GM12875 (cell line): ENCODE data around the gene ANKS1A.

Experiments used
- H3K4me3 ChIP-seq: one replicate; pipeline ENCODE4 v1.5.1; 2011; ENCODE audit warnings: low read depth, low read length, control low read depth
- TF ChIP-seq, protein P1 (sequence below): IDR thresholded peaks from 2 replicates; pipeline ENCODE4 v1.5.1; 2011; ENCODE audit warnings: low read depth, mild to moderate bottlenecking, control low read depth, inconsistent platforms, low read length, moderate library complexity, borderline replicate concordance; ENCODE audit not compliant: insufficient read depth

ANKS1A gene

GRCh38 chr6:35050757-35051330, 161.8 kb downstream of the ANKS1A start:
- TF ChIP-seq, protein P1, sequence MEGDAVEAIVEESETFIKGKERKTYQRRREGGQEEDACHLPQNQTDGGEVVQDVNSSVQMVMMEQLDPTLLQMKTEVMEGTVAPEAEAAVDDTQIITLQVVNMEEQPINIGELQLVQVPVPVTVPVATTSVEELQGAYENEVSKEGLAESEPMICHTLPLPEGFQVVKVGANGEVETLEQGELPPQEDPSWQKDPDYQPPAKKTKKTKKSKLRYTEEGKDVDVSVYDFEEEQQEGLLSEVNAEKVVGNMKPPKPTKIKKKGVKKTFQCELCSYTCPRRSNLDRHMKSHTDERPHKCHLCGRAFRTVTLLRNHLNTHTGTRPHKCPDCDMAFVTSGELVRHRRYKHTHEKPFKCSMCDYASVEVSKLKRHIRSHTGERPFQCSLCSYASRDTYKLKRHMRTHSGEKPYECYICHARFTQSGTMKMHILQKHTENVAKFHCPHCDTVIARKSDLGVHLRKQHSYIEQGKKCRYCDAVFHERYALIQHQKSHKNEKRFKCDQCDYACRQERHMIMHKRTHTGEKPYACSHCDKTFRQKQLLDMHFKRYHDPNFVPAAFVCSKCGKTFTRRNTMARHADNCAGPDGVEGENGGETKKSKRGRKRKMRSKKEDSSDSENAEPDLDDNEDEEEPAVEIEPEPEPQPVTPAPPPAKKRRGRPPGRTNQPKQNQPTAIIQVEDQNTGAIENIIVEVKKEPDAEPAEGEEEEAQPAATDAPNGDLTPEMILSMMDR, result no peak
- no peak overlapping the region for H3K4me3 ChIP-seq

DNA sequence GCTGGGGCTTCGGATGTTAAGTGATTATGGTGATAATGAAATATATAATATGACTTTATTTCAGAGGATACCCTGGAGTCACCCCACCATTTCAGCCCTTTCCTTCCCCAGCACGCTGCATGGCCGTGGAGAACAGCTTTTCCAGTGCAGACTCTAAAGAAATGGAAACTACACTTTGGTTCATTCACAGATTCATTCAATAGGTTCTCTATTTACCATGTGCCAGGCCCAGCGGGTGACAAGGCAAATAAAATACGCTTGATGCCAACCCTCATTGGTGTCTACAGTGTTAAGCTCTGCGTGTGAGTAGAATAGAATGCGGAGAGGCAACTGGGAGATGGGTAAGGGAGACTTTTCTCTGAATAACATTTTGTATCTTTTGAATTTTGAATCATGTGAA, 162.3 kb downstream of the ANKS1A start:
- TF ChIP-seq, protein P1, result no peak
- no peak overlapping the region for H3K4me3 ChIP-seq

- TF ChIP-seq, protein P1, result no peak
- no peak overlapping the region for H3K4me3 ChIP-seq
Measured at GRCh38 chr6:35051997-35052583, 163.0 kb downstream of the ANKS1A start.

GRCh38 chr6:35052694-35053565, 163.9 kb downstream of the ANKS1A start:
- TF ChIP-seq, protein P1, result no peak
- no peak overlapping the region for H3K4me3 ChIP-seq

- no peak overlapping the region for H3K4me3 ChIP-seq
- TF ChIP-seq, protein P1, result no peak
Measured at GRCh38 chr6:35053701-35054100, 164.6 kb downstream of the ANKS1A start.

DNA sequence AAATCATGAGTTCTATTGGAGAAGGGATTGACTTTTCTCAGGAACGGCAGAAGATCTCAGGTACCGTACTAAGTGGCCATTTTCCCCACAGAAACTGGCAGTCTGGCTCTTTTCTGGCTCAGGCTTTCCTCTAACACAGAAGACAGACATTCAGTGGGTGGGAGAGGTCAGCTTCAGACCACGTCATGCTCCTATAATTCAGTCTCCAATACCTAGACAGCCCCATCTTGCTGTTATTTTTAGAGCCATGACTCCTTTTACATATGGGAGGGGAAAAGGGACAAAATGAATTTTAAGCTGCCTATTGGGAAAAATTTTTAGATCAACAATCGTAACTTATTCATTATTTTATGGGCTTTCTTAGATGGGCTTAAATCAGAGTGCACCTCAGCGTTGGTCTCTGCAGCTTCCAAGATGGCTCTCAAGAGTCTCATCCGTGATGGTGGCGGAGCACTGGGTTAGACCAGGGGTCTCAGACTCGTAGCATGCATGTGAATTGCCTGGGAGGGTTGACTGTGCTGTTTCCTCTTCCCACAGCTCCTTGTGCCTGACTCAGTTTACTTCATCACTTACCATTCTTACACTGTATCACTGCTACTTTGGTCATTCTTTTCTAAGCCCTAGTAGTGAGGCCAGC, 165.2 kb downstream of the ANKS1A start:
- TF ChIP-seq, protein P1, result no peak

More for the DNA sequence above, 165.2 kb downstream of the ANKS1A start:
- no peak overlapping the region for H3K4me3 ChIP-seq
